Glutamatergic neuron (in vitro differentiated cells): ENCODE results near the gene ARHGEF28. TPM values are rescaled to one million over a fixed set of nuclear protein-coding genes. Genes with fewer than 3 reads are reported as not detected.

Source experiments
- DNase-seq: peaks from one replicate; pipeline ENCODE4 v3.0.0; 2022
- H3K27ac Mint-ChIP-seq: one replicate; pipeline ENCODE4 v1.8.0; 2020; ENCODE audit warnings: mild to moderate bottlenecking, mixed read lengths, inconsistent platforms; ENCODE audit not compliant: unreplicated experiment
- H3K27me3 Mint-ChIP-seq: one replicate; pipeline ENCODE4 v1.8.0; 2020; ENCODE audit warnings: mild to moderate bottlenecking, moderate library complexity, mixed read lengths, inconsistent platforms; ENCODE audit not compliant: unreplicated experiment
- H3K36me3 Mint-ChIP-seq: one replicate; pipeline ENCODE4 v1.8.0; 2020; ENCODE audit warnings: mild to moderate bottlenecking, mixed read lengths, inconsistent platforms; ENCODE audit not compliant: unreplicated experiment
- H3K4me1 Mint-ChIP-seq: one replicate; pipeline ENCODE4 v1.8.0; 2020; ENCODE audit warnings: mild to moderate bottlenecking, low read depth, mixed read lengths, inconsistent platforms; ENCODE audit not compliant: unreplicated experiment
- H3K4me3 Mint-ChIP-seq: one replicate; pipeline ENCODE4 v1.8.0; 2020; ENCODE audit warnings: mild to moderate bottlenecking, mixed read lengths, inconsistent platforms; ENCODE audit not compliant: unreplicated experiment
- H3K9me3 Mint-ChIP-seq: one replicate; pipeline ENCODE4 v1.8.0; 2020; ENCODE audit warnings: mild to moderate bottlenecking, moderate library complexity, mixed read lengths, inconsistent platforms; ENCODE audit not compliant: unreplicated experiment
- total RNA-seq: library from RNA; stranded (reverse); fragmentation: NEBNext Ultra II Directional; extraction: Animal tissue kit (Norgen Biotek cat#: 25700); gene quantifications from one replicate; pipeline ENCODE4 v1.2.1, GENCODE V29; 2021; ENCODE audit not compliant: unreplicated experiment
- TF ChIP-seq, protein P1 (sequence below): fragments of 200-600 bp; sonication (generic); IDR thresholded peaks from one replicate; pipeline ENCODE4 v1.5.0; 2021; ENCODE audit not compliant: partially characterized antibody, unreplicated experiment

The ARHGEF28 gene
- total RNA-seq, 1 donor from 2014 or later = 0.47 TPM

DNA sequence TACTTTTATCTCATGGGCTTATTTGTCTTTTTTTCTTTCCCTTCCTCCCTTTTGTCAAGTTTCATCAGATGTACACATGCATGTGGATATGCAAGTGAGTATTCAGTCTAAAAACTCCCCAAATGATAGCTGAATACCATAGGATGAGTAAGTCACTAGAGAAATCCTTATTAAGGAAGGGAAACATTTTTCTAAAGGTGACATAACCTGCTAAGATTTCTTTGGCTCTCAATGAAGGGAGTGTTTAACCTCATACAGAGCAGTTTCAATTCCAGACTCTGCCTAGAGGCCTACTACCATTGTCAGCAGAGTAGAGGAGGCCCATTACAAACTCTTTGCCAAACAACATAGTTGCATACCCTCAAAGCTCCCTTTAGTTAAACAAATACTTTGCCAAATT is 192.4 kb downstream of the ARHGEF28 start:
- H3K27me3 Mint-ChIP-seq = peaks cover 2% of the 10 kb centered on the region

GRCh38 chr5:73820326-73820725 is 194.3 kb downstream of the ARHGEF28 start:
- Mint-ChIP-seq H3K9me3 (no peaks in the 10 kb centered on the region), H3K27me3 (no peaks in the 10 kb centered on the region), H3K4me3 (no peak overlapping the region), H3K27ac (no peak overlapping the region), H3K36me3 (no peaks in the 10 kb centered on the region), H3K4me1 (peaks cover 2% of the 10 kb centered on the region)
- no peak for DNase-seq
- TF ChIP-seq, protein P1, sequence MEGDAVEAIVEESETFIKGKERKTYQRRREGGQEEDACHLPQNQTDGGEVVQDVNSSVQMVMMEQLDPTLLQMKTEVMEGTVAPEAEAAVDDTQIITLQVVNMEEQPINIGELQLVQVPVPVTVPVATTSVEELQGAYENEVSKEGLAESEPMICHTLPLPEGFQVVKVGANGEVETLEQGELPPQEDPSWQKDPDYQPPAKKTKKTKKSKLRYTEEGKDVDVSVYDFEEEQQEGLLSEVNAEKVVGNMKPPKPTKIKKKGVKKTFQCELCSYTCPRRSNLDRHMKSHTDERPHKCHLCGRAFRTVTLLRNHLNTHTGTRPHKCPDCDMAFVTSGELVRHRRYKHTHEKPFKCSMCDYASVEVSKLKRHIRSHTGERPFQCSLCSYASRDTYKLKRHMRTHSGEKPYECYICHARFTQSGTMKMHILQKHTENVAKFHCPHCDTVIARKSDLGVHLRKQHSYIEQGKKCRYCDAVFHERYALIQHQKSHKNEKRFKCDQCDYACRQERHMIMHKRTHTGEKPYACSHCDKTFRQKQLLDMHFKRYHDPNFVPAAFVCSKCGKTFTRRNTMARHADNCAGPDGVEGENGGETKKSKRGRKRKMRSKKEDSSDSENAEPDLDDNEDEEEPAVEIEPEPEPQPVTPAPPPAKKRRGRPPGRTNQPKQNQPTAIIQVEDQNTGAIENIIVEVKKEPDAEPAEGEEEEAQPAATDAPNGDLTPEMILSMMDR = no peak

More for the DNA sequence above, 192.4 kb downstream of the ARHGEF28 start:
- Mint-ChIP-seq H3K27ac (no peak overlapping the region), H3K4me3 (no peak overlapping the region), H3K4me1 (peaks cover 2% of the 10 kb centered on the region), H3K9me3 (no peaks in the 10 kb centered on the region), H3K36me3 (no peaks in the 10 kb centered on the region)
- TF ChIP-seq, protein P1 = no peak
- DNase-seq = no peak

- DNase-seq = no peak
- Mint-ChIP-seq H3K4me1 (peaks cover 2% of the 10 kb centered on the region), H3K36me3 (no peaks in the 10 kb centered on the region), H3K27ac (no peak overlapping the region), H3K4me3 (no peak overlapping the region), H3K27me3 (no peaks in the 10 kb centered on the region), H3K9me3 (no peaks in the 10 kb centered on the region)
- TF ChIP-seq, protein P1 = no peak
Measured at GRCh38 chr5:73821003-73821402, 195.0 kb downstream of the ARHGEF28 start.

GRCh38 chr5:73822278-73822988 is 196.4 kb downstream of the ARHGEF28 start:
- TF ChIP-seq, protein P1 = no peak
- DNase-seq = no peak
- no peak overlapping the region for H3K27ac Mint-ChIP-seq
- no peaks in the 10 kb centered on the region for H3K36me3 Mint-ChIP-seq
- H3K4me3 Mint-ChIP-seq = no peak overlapping the region
- no peaks in the 10 kb centered on the region for H3K9me3 Mint-ChIP-seq
- H3K4me1 Mint-ChIP-seq = peaks cover 2% of the 10 kb centered on the region
- H3K27me3 Mint-ChIP-seq = no peaks in the 10 kb centered on the region

- DNase-seq = no peak
- H3K4me1 Mint-ChIP-seq = peaks cover under 1% of the 10 kb centered on the region
- H3K4me3 Mint-ChIP-seq = no peak overlapping the region
- H3K9me3 Mint-ChIP-seq = no peaks in the 10 kb centered on the region
- no peak overlapping the region for H3K27ac Mint-ChIP-seq
- TF ChIP-seq, protein P1 = no peak
- H3K27me3 Mint-ChIP-seq = no peaks in the 10 kb centered on the region
- H3K36me3 Mint-ChIP-seq = no peaks in the 10 kb centered on the region
Measured at GRCh38 chr5:73822989-73823339, 197.0 kb downstream of the ARHGEF28 start.
